Mesendoderm (in vitro differentiated cells): Measurements from ENCODE around the gene EVL.

Experiments
- DNase-seq: peaks from one replicate; pipeline ENCODE4 v3.0.0; 2013
- H2AK5ac ChIP-seq: 2 replicates; pipeline ENCODE4 v1.6.1; 2013; ENCODE audit warnings: low read length, inconsistent platforms
- H2BK120ac ChIP-seq: 2 replicates; pipeline ENCODE4 v1.6.1; 2013; ENCODE audit warnings: low read depth, mild to moderate bottlenecking, low read length, moderate library complexity, mixed read lengths
- H2BK15ac ChIP-seq: replicated peaks from 2 replicates; pipeline ENCODE4 v1.6.1; 2013; ENCODE audit warnings: low read depth, mild to moderate bottlenecking, moderate library complexity
- H2BK5ac ChIP-seq: 2 replicates; pipeline ENCODE4 v1.6.1; 2013; ENCODE audit warnings: low read length, inconsistent platforms
- H3K18ac ChIP-seq: 2 replicates; pipeline ENCODE4 v1.6.1; 2013; ENCODE audit warnings: mild to moderate bottlenecking, low read length, mixed read lengths
- H3K23ac ChIP-seq: one replicate; pipeline ENCODE4 v1.6.1; 2013; ENCODE audit warnings: low read length
- H3K27ac ChIP-seq: 2 replicates; pipeline ENCODE4 v1.5.1; 2013; ENCODE audit warnings: low read depth, mild to moderate bottlenecking, inconsistent platforms, low read length, moderate library complexity
- H3K27me3 ChIP-seq: 2 replicates; pipeline ENCODE4 v1.6.1; 2013; ENCODE audit warnings: low read length, control low read depth, mild to moderate bottlenecking, inconsistent platforms; ENCODE audit not compliant: insufficient read depth, poor library complexity
- H3K36me3 ChIP-seq: 2 replicates; pipeline ENCODE4 v1.6.1; 2013; ENCODE audit warnings: low read length, inconsistent platforms; ENCODE audit not compliant: control insufficient read depth, insufficient read depth
- H3K4ac ChIP-seq: one replicate; pipeline ENCODE4 v1.6.1; 2013; ENCODE audit warnings: low read depth, mild to moderate bottlenecking, low read length, moderate library complexity
- H3K4me1 ChIP-seq: 2 replicates; pipeline ENCODE4 v1.6.1; 2013; ENCODE audit warnings: low read depth, low read length, inconsistent platforms; ENCODE audit not compliant: control insufficient read depth
- H3K4me2 ChIP-seq: 2 replicates; pipeline ENCODE4 v1.6.1; 2013; ENCODE audit warnings: low read length
- H3K4me3 ChIP-seq: 2 replicates; pipeline ENCODE4 v1.5.1; 2013; ENCODE audit warnings: mild to moderate bottlenecking, low read length
- H3K56ac ChIP-seq: one replicate; pipeline ENCODE4 v1.6.1; 2013; ENCODE audit warnings: low read length
- H3K79me1 ChIP-seq: 2 replicates; pipeline ENCODE4 v1.6.1; 2013; ENCODE audit warnings: low read length, inconsistent platforms
- H3K79me2 ChIP-seq: 2 replicates; pipeline ENCODE4 v1.6.1; 2013; ENCODE audit warnings: mild to moderate bottlenecking, low read length; ENCODE audit not compliant: control insufficient read depth, insufficient read depth
- H3K9ac ChIP-seq: 2 replicates; pipeline ENCODE4 v1.6.1; 2013; ENCODE audit warnings: low read length, inconsistent platforms
- H4K5ac ChIP-seq: one replicate; pipeline ENCODE4 v1.6.1; 2013; ENCODE audit warnings: low read length
- H4K8ac ChIP-seq: one replicate; pipeline ENCODE4 v1.6.1; 2013; ENCODE audit warnings: low read depth, mild to moderate bottlenecking, control low read depth, low read length, moderate library complexity
- WGBS: extraction: QIAGEN DNeasy Blood & Tissue Kit; methylation state at CpG from one replicate; pipeline ENCODE4 v1.1.7; 2013; ENCODE audit warnings: low lambda C conversion rate, missing lambda C conversion rate; ENCODE audit not compliant: insufficient coverage; ENCODE audit errors: extremely low coverage; 5-methylcytosine and 5-hydroxymethylcytosine counted together

The EVL gene

DNA sequence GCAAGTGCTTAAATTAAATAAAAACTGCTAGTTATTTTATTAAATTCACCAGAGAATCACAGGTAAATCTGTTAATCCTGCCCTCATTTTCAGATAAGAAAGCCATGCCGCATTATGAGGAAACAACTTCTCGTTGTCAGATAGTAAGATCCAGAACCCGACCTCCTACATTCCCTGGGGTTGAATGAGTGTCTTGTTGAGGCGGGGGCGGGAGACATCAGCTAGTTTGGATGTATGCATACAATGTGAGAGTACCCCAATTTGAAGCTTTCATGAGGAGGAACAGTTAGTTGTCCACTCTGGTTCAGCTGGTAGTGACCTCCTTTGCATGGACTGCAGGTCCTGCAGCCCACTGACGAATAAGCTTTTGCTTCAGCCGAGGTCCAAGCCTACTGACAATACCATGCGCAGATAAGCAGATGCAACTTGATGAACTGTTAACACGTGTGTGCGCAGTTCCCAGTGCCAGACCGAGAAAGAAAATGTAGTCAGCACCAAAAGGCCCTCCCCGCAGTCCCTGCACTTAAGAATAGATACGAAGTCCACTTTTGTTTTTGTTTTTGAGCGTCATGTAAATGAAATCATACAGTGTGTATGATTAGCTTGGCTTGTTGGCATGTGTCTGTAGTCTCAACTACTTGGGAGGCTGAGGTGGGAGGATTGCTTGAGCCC lies 34.9 kb downstream of the EVL start:
- Histone ChIP-seq H2BK120ac (no peak overlapping the region), H2BK15ac (no peak overlapping the region), H3K27me3 (no peaks in the 10 kb centered on the region), H4K8ac (no peak overlapping the region), H3K23ac (no peak overlapping the region), H3K79me2 (no peaks in the 10 kb centered on the region), H2BK5ac (no peak overlapping the region), H4K5ac (no peak overlapping the region), H3K4me3 (no peak overlapping the region), H3K36me3 (no peaks in the 10 kb centered on the region), H3K18ac (no peak overlapping the region), H3K4ac (no peak overlapping the region), H3K56ac (no peak overlapping the region), H3K9ac (no peak overlapping the region), H3K79me1 (peaks cover 2% of the 10 kb centered on the region), H3K27ac (no peak overlapping the region), H3K4me1 (no peaks in the 10 kb centered on the region), H3K4me2 (no peak overlapping the region), H2AK5ac (no peak overlapping the region)
- no CpG with 5 or more reads among the region's 14 CpGs for WGBS
- no peak for DNase-seq

- H3K4me1 ChIP-seq = no peaks in the 10 kb centered on the region
- no peaks in the 10 kb centered on the region for H3K79me2 ChIP-seq
- no peak overlapping the region for H3K18ac ChIP-seq
- no peak overlapping the region for H3K23ac ChIP-seq
- no peak overlapping the region for H3K4me3 ChIP-seq
- DNase-seq = peak; percentile 43
- no peak overlapping the region for H4K8ac ChIP-seq
- H3K4ac ChIP-seq = no peak overlapping the region
- no peak overlapping the region for H2BK5ac ChIP-seq
- H2AK5ac ChIP-seq = no peak overlapping the region
- no peak overlapping the region for H2BK120ac ChIP-seq
- H3K27me3 ChIP-seq = no peaks in the 10 kb centered on the region
- no peak overlapping the region for H3K27ac ChIP-seq
- no peaks in the 10 kb centered on the region for H3K36me3 ChIP-seq
- H3K4me2 ChIP-seq = no peak overlapping the region
- no peak overlapping the region for H2BK15ac ChIP-seq
- peaks cover 2% of the 10 kb centered on the region for H3K79me1 ChIP-seq
- H4K5ac ChIP-seq = no peak overlapping the region
- no peak overlapping the region for H3K9ac ChIP-seq
- no peak overlapping the region for H3K56ac ChIP-seq
- no CpG with 5 or more reads among the region's 8 CpGs for WGBS
Observed at GRCh38 chr14:100102156-100102785, 37.0 kb downstream of the EVL start.

GRCh38 chr14:100103250-100104005 lies 38.2 kb downstream of the EVL start:
- Histone ChIP-seq H3K56ac (no peak overlapping the region), H3K4me2 (no peak overlapping the region), H3K4ac (no peak overlapping the region), H3K4me3 (no peak overlapping the region), H3K79me2 (no peaks in the 10 kb centered on the region), H3K9ac (no peak overlapping the region), H2BK120ac (no peak overlapping the region), H3K23ac (no peak overlapping the region), H3K79me1 (peaks cover 2% of the 10 kb centered on the region), H2BK5ac (no peak overlapping the region), H3K27ac (no peak overlapping the region), H2AK5ac (no peak overlapping the region), H3K27me3 (no peaks in the 10 kb centered on the region), H3K36me3 (no peaks in the 10 kb centered on the region), H3K4me1 (no peaks in the 10 kb centered on the region), H3K18ac (no peak overlapping the region), H4K5ac (no peak overlapping the region), H2BK15ac (no peak overlapping the region), H4K8ac (no peak overlapping the region)
- WGBS = no CpG with 5 or more reads among the region's 10 CpGs
- no peak for DNase-seq

GRCh38 chr14:100104006-100104352 lies 38.8 kb downstream of the EVL start:
- H4K5ac ChIP-seq = no peak overlapping the region
- H3K79me2 ChIP-seq = no peaks in the 10 kb centered on the region
- no peak for DNase-seq
- H3K23ac ChIP-seq = no peak overlapping the region
- no CpG with 5 or more reads among the region's 4 CpGs for WGBS
- H2BK5ac ChIP-seq = no peak overlapping the region
- H3K4me3 ChIP-seq = no peak overlapping the region
- no peak overlapping the region for H3K56ac ChIP-seq
- no peak overlapping the region for H3K27ac ChIP-seq
- no peak overlapping the region for H3K9ac ChIP-seq
- H2BK15ac ChIP-seq = no peak overlapping the region
- peaks cover 2% of the 10 kb centered on the region for H3K79me1 ChIP-seq
- no peak overlapping the region for H2BK120ac ChIP-seq
- H4K8ac ChIP-seq = no peak overlapping the region
- no peaks in the 10 kb centered on the region for H3K27me3 ChIP-seq
- no peaks in the 10 kb centered on the region for H3K36me3 ChIP-seq
- H3K4me2 ChIP-seq = no peak overlapping the region
- H3K18ac ChIP-seq = no peak overlapping the region
- no peak overlapping the region for H2AK5ac ChIP-seq
- no peak overlapping the region for H3K4ac ChIP-seq
- no peaks in the 10 kb centered on the region for H3K4me1 ChIP-seq

DNA sequence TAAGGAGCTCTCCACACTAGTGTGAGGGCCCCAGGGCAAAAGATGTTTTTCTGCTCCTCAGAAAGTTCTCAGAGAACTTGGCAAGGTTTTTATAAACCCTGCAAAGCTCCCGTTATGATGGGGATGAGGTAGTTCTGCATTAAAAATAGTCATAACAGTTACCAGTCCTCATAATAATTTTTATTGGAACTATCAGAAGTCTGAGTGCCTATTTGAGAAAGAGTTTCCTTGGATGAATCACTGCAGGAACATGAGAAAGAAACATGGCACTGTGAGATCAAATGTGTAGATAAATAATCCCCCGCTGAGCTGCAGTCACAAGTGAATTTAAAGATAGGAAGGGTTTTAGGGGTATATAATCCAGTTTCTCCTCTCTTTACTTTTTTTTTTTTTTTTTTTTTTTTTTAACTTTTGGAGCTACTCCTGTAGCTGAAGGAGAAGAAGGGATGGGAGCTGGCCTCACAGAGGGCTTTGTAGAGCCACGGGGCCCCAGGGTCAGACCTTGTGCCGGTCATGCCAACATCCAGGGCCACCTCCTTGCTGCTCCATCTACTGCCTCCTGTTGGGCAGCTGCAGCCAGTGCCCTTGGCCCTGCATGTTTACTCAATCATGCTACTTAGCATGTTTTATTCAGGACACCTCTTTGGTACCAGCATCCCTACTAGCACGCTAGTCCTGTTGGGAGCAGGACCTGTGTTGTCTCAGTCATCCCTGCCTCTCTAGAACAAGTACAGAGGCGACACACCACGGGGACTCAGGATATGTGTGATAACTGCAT lies 39.5 kb downstream of the EVL start:
- H3K23ac ChIP-seq = no peak overlapping the region
- H3K79me1 ChIP-seq = peaks cover 2% of the 10 kb centered on the region
- H3K79me2 ChIP-seq = no peaks in the 10 kb centered on the region
- peak; percentile 14 for DNase-seq
- H3K18ac ChIP-seq = no peak overlapping the region
- no peak overlapping the region for H3K4ac ChIP-seq
- H3K9ac ChIP-seq = no peak overlapping the region
- H3K56ac ChIP-seq = no peak overlapping the region
- H3K27ac ChIP-seq = no peak overlapping the region
- no peaks in the 10 kb centered on the region for H3K27me3 ChIP-seq
- WGBS = no CpG with 5 or more reads among the region's 7 CpGs
- no peak overlapping the region for H2AK5ac ChIP-seq
- no peak overlapping the region for H2BK15ac ChIP-seq
- no peak overlapping the region for H4K5ac ChIP-seq
- no peak overlapping the region for H3K4me2 ChIP-seq
- H3K36me3 ChIP-seq = no peaks in the 10 kb centered on the region
- H2BK5ac ChIP-seq = no peak overlapping the region
- H4K8ac ChIP-seq = no peak overlapping the region
- H2BK120ac ChIP-seq = no peak overlapping the region
- H3K4me3 ChIP-seq = no peak overlapping the region
- no peaks in the 10 kb centered on the region for H3K4me1 ChIP-seq
